GM10847 (cell line): ENCODE data around the gene MRPL46.

Experiments used
- POLR2A ChIP-seq: IDR thresholded peaks from 2 replicates; pipeline ENCODE4 v1.6.1; 2011; ENCODE audit not compliant: insufficient read length; ENCODE audit errors: extremely low read depth

Gene MRPL46

DNA sequence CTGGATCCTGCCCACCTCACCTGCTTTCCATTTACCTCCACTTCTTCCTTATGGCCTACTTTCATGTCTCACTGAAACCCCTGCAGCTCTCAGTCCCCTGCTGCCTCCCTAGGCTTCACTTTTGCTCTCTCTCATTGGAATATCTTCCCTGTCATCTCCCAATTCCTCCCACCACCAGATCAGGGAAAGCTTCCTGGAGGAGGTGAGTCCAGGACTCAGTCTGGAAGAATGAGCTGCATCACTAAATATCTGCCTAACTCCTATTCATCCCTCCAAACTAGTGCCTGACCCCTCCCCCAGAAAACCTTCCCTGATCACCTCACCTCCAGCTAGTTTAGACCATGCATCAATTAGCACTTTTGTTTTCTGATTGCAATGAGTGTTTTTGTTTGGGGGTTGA, 37.1 kb downstream of the MRPL46 start:
- no peak for TF ChIP-seq POLR2A

DNA sequence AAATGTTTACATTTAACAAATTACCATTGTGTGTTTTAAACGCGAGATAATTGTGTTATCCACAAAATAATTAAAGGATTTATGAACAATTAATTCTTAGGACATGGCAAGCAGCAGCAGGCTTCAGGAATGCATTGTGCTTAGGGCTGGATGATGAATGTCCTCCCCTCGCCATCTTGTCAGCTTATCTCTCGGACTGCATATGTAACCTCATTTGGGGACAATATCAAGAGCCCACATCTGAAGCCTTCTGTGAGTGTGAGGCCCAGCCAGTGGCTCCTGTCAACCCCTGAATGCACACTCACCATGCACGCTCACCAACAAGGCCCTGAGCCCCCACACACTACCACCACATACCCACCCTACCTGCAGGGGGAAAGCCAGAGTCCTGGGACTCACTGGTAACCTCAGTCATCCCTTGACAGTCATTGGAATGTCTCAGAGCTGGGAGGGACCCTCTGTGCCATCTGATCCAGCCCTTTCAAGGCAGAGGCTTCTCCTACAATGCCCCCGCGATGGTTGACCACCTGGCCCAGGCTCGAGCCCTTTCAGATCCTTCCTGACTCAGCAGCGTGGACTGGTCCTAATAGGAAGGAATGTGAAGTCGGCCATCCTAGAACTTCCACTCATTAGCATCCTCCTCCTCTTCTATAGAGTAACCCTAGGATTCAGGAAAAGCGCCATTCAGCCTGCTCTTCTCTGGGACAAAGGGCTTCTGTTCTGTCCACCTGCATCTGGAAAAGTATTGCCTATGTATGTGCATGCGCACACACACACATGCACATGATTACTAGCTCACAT, 38.2 kb downstream of the MRPL46 start:
- TF ChIP-seq POLR2A = no peak

DNA sequence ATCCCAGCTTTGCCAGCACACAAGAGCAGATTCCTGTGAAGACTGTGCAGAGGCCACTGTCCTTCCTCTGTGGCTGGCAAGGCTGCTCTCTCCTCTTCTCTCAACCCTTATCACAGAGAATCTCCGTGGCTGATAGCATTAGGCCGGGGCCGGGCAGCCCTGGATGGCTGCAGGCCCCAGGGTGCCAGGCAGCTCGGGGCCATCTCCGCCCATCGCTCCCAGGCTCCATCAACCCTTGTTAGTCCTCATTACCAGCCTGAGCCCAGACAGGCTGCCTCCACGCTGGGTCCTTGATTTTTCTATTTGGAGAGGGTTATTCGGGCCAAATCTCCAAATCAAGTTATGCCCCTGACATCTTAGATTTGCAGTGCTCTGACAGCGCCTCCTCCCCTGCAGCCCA, 39.1 kb downstream of the MRPL46 start:
- no peak for TF ChIP-seq POLR2A

DNA sequence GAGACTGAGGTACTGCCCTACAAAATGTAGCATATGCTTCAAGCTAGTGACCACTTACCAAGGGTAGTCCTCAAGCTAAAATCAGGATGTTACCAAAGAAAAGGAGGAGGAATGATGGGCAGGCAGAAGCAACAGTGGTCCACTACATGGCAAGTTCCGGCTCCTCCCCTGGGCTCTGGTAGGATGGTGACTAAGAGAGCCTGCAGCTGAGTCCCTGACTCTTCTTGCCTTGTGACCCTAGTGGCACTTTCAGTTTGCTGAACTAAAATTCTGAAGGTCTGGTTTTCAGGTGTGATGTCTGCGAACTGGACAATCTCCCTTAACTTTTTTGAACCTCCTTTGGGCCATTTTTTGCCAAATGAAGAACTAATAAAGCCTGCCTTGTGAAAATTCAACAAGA, 40.9 kb downstream of the MRPL46 start:
- no peak for TF ChIP-seq POLR2A

DNA sequence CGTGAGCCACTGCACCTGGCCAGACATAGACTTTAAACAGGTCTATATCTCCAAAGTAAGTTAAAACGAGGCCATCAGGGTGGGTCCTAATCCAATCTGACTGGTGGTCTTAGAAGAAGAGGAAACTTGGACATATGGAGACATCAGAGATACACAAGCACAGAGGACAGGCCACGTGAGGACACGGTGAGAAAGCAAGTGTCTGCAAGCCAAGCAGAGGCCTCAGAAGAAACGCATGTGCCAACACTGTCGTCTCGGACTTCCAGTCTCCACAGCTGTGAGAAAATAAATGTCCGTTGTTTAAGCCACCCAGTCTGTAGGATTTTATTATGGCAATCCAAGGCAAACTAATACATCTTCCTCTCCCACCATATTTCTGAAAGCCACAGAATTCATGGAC, 43.9 kb downstream of the MRPL46 start:
- no peak for TF ChIP-seq POLR2A

DNA sequence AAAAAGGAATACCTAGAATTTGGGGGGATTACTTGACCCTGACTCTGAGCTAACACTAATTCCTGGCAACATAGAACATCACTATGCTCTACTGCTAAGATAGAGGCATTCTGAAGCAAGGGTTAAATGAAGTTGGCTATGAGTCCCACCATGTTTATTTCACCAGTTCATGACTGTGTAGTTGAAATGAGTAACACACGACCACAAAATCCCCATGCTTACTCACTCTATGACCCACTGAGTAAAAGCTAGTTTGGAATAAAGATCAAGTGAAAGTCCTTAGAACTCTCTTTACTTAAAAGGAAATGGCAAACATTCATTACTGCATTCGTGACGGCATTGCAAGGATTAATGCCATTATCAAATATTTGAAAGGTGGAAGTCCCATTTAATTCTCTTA, 47.4 kb downstream of the MRPL46 start:
- no peak for TF ChIP-seq POLR2A
